ENCODE data around the gene MAPK9. TPM values are rescaled to one million over a fixed set of nuclear protein-coding genes. Genes with fewer than 3 reads are reported as not detected.

The MAPK9 gene
- total RNA-seq, 4 donors from 2014 or later = 18.3 to 27.0 (median 23.9) TPM

- no peak overlapping the region for H3K27ac ChIP-seq
- DNase-seq = no peak
- H3K36me3 ChIP-seq = no peaks in the 10 kb centered on the region
- no peaks in the 10 kb centered on the region for H3K9me3 ChIP-seq
- H3K4me3 ChIP-seq = no peak overlapping the region
- ATAC-seq = no peak
- H3K27me3 ChIP-seq = no peaks in the 10 kb centered on the region
- TF ChIP-seq CTCF (IDR thresholded peaks at IDR 0.05 in 4 of 5, conservative IDR thresholded peaks at IDR 0.05 in 1 of 5) = no peak
- TF ChIP-seq POLR2A (IDR thresholded peaks at IDR 0.05) = no peak
- in situ Hi-C loops (cut with MboI; ENCODE audit: low sequenced_read_pairs in 4 of 4) = no loop called here
- intact Hi-C loops (cut with DNase I; ENCODE audit: low total_unique reads) = no loop called here
- no peaks in the 10 kb centered on the region for H3K4me1 ChIP-seq
Observed at GRCh38 chr5:180334176-180334575, 42.3 kb upstream of the MAPK9 start.

- Histone ChIP-seq H3K27ac (no peak overlapping the region), H3K36me3 (no peaks in the 10 kb centered on the region), H3K27me3 (no peaks in the 10 kb centered on the region), H3K4me1 (no peaks in the 10 kb centered on the region), H3K9me3 (no peaks in the 10 kb centered on the region), H3K4me3 (no peak overlapping the region)
- in situ Hi-C loops (cut with MboI; ENCODE audit: low sequenced_read_pairs in 4 of 4) = no loop called here
- intact Hi-C loops (cut with DNase I; ENCODE audit: low total_unique reads) = no loop called here
- ATAC-seq (no peak), DNase-seq (no peak)
- TF ChIP-seq CTCF (IDR thresholded peaks at IDR 0.05 in 4 of 5, conservative IDR thresholded peaks at IDR 0.05 in 1 of 5) (no peak), POLR2A (IDR thresholded peaks at IDR 0.05) (no peak)
Observed at GRCh38 chr5:180333661-180334060, 41.8 kb upstream of the MAPK9 start.

- H3K4me3 ChIP-seq = no peak overlapping the region
- H3K27me3 ChIP-seq = no peaks in the 10 kb centered on the region
- H3K4me1 ChIP-seq = no peaks in the 10 kb centered on the region
- no peak for ATAC-seq
- in situ Hi-C loops (cut with MboI; ENCODE audit: low sequenced_read_pairs in 4 of 4) = no loop called here
- no peak overlapping the region for H3K27ac ChIP-seq
- no peak for DNase-seq
- H3K36me3 ChIP-seq = no peaks in the 10 kb centered on the region
- no peaks in the 10 kb centered on the region for H3K9me3 ChIP-seq
- intact Hi-C loops (cut with DNase I; ENCODE audit: low total_unique reads) = no loop called here
- no peak for TF ChIP-seq CTCF (IDR thresholded peaks at IDR 0.05 in 4 of 5, conservative IDR thresholded peaks at IDR 0.05 in 1 of 5)
- no peak for TF ChIP-seq POLR2A (IDR thresholded peaks at IDR 0.05)
Observed at GRCh38 chr5:180332861-180333260, 41.0 kb upstream of the MAPK9 start.

GRCh38 chr5:180332051-180332517 lies 40.2 kb upstream of the MAPK9 start:
- intact Hi-C loops (cut with DNase I; ENCODE audit: low total_unique reads) = no loop called here
- Histone ChIP-seq H3K27me3 (no peaks in the 10 kb centered on the region), H3K9me3 (no peaks in the 10 kb centered on the region), H3K36me3 (no peaks in the 10 kb centered on the region), H3K27ac (peak overlapping the region in 1 of 4 donors; percentile 34), H3K4me3 (no peak overlapping the region), H3K4me1 (no peaks in the 10 kb centered on the region)
- in situ Hi-C loops (cut with MboI; ENCODE audit: low sequenced_read_pairs in 4 of 4) = no loop called here
- no peak for DNase-seq
- TF ChIP-seq POLR2A (IDR thresholded peaks at IDR 0.05) (no peak), CTCF (IDR thresholded peaks at IDR 0.05 in 4 of 5, conservative IDR thresholded peaks at IDR 0.05 in 1 of 5) (no peak)
- no peak for ATAC-seq

GRCh38 chr5:180331647-180331950 lies 39.7 kb upstream of the MAPK9 start:
- ATAC-seq = no peak
- peak overlapping the region in 2 of 4 donors; percentile 4 to 34 for H3K27ac ChIP-seq
- no peak for DNase-seq
- no peaks in the 10 kb centered on the region for H3K27me3 ChIP-seq
- no peaks in the 10 kb centered on the region for H3K9me3 ChIP-seq
- H3K36me3 ChIP-seq = no peaks in the 10 kb centered on the region
- intact Hi-C loops (cut with DNase I; ENCODE audit: low total_unique reads) = no loop called here
- no peak overlapping the region for H3K4me3 ChIP-seq
- TF ChIP-seq POLR2A (IDR thresholded peaks at IDR 0.05) (no peak), CTCF (IDR thresholded peaks at IDR 0.05 in 4 of 5, conservative IDR thresholded peaks at IDR 0.05 in 1 of 5) (no peak)
- no peaks in the 10 kb centered on the region for H3K4me1 ChIP-seq
- in situ Hi-C loops (cut with MboI; ENCODE audit: low sequenced_read_pairs in 4 of 4) = no loop called here

Data from gastrocnemius medialis (tissue), 4 donors.